ENCODE data around the gene PTPN12.

DNA sequence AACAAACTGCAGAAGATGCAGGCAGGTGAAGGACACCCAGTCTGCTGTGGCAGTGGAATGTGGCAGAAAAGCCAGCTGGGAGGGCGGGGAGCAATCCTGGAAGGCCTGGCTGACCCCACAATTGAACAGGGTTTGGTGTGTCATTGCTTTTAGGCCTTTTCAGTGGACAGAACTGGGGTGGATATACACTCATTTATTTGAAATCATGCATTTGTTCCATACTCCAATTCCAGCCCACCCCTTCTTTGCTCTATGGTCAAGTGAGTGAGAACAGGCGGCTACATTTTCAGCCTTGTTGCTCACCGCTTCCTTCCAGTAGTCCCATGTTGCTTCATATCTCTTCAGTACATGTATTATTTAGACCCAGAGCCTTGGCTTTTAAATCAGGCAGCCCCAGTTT lies 39.8 kb downstream of the PTPN12 start:
- TF ChIP-seq POLR2A (IDR thresholded peaks at IDR 0.05), result no peak
- TF ChIP-seq, protein P1, sequence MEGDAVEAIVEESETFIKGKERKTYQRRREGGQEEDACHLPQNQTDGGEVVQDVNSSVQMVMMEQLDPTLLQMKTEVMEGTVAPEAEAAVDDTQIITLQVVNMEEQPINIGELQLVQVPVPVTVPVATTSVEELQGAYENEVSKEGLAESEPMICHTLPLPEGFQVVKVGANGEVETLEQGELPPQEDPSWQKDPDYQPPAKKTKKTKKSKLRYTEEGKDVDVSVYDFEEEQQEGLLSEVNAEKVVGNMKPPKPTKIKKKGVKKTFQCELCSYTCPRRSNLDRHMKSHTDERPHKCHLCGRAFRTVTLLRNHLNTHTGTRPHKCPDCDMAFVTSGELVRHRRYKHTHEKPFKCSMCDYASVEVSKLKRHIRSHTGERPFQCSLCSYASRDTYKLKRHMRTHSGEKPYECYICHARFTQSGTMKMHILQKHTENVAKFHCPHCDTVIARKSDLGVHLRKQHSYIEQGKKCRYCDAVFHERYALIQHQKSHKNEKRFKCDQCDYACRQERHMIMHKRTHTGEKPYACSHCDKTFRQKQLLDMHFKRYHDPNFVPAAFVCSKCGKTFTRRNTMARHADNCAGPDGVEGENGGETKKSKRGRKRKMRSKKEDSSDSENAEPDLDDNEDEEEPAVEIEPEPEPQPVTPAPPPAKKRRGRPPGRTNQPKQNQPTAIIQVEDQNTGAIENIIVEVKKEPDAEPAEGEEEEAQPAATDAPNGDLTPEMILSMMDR (IDR thresholded peaks at IDR 0.05), result no peak
